ENCODE data around the gene ABCA4.
"Not testable (repeated sequence)": the region's sequence is repeated elsewhere in the genome, so short reads cannot be mapped to it uniquely, and the experiment has no call there.

The ABCA4 gene

GRCh38 chr1:94120991-94121390 is at the start of gene ABCA4:
TSS of gene ABCA4 (minus strand) at chr1:94121148. CDS start at chr1:94121045, 103 bp downstream.
- H3K4me1 Mint-ChIP-seq, result no peaks in the 10 kb centered on the region
- H3K36me3 Mint-ChIP-seq, result no peaks in the 10 kb centered on the region
- no peak within 1 kb of the TSS for H3K27ac Mint-ChIP-seq

GRCh38 chr1:94169126-94169525 is 48.2 kb upstream of the ABCA4 start:
- H3K36me3 Mint-ChIP-seq, result no peaks in the 10 kb centered on the region
- H3K27me3 Mint-ChIP-seq, result peaks cover 9% of the 10 kb centered on the region
- H3K27ac Mint-ChIP-seq, result no peak overlapping the region
- no peak overlapping the region for H3K4me3 Mint-ChIP-seq
- no peaks in the 10 kb centered on the region for H3K4me1 Mint-ChIP-seq
- H3K9me3 Mint-ChIP-seq, result no peaks in the 10 kb centered on the region

More at GRCh38 chr1:94120991-94121390, at the start of gene ABCA4:
- Mint-ChIP-seq H3K27me3 (peaks cover 2% of the 10 kb centered on the region), H3K4me3 (no peak within 1 kb of the TSS), H3K9me3 (no peaks in the 10 kb centered on the region)

- H3K4me3 Mint-ChIP-seq, result no peak overlapping the region
- peaks cover 10% of the 10 kb centered on the region for H3K27me3 Mint-ChIP-seq
- H3K4me1 Mint-ChIP-seq, result no peaks in the 10 kb centered on the region
- H3K9me3 Mint-ChIP-seq, result no peaks in the 10 kb centered on the region
- no peaks in the 10 kb centered on the region for H3K36me3 Mint-ChIP-seq
- no peak overlapping the region for H3K27ac Mint-ChIP-seq
These were observed 44.9 kb upstream of the ABCA4 start for GRCh38 chr1:94165843-94166242.

GRCh38 chr1:94164885-94165284 is 43.9 kb upstream of the ABCA4 start:
- H3K4me3 Mint-ChIP-seq, H3K4me1 Mint-ChIP-seq, H3K9me3 Mint-ChIP-seq, H3K27ac Mint-ChIP-seq, H3K27me3 Mint-ChIP-seq, H3K36me3 Mint-ChIP-seq: not testable (repeated sequence)

- not testable (repeated sequence) for H3K27ac Mint-ChIP-seq, H3K36me3 Mint-ChIP-seq
These were observed 43.2 kb upstream of the ABCA4 start for GRCh38 chr1:94164121-94164520.

GRCh38 chr1:94163249-94163648 is 42.3 kb upstream of the ABCA4 start:
- not testable (repeated sequence) for H3K4me3 Mint-ChIP-seq, H3K9me3 Mint-ChIP-seq, H3K27me3 Mint-ChIP-seq, H3K36me3 Mint-ChIP-seq, H3K4me1 Mint-ChIP-seq, H3K27ac Mint-ChIP-seq

More at GRCh38 chr1:94164121-94164520, 43.2 kb upstream of the ABCA4 start:
- H3K9me3 Mint-ChIP-seq, H3K4me3 Mint-ChIP-seq, H3K27me3 Mint-ChIP-seq, H3K4me1 Mint-ChIP-seq: not testable (repeated sequence)

- peaks cover 6% of the 10 kb centered on the region for H3K27me3 Mint-ChIP-seq
- H3K9me3 Mint-ChIP-seq, result peaks cover 5% of the 10 kb centered on the region
- no peak overlapping the region for H3K4me3 Mint-ChIP-seq
- H3K27ac Mint-ChIP-seq, result no peak overlapping the region
- H3K4me1 Mint-ChIP-seq, result no peaks in the 10 kb centered on the region
- H3K36me3 Mint-ChIP-seq, result no peaks in the 10 kb centered on the region
These were observed 39.9 kb upstream of the ABCA4 start for GRCh38 chr1:94160811-94161210.

- H3K9me3 Mint-ChIP-seq, result peaks cover 5% of the 10 kb centered on the region
- no peaks in the 10 kb centered on the region for H3K36me3 Mint-ChIP-seq
- H3K27ac Mint-ChIP-seq, result no peak overlapping the region
- peaks cover 3% of the 10 kb centered on the region for H3K27me3 Mint-ChIP-seq
- H3K4me1 Mint-ChIP-seq, result no peaks in the 10 kb centered on the region
- H3K4me3 Mint-ChIP-seq, result no peak overlapping the region
These were observed 35.2 kb upstream of the ABCA4 start for GRCh38 chr1:94156096-94156625.

- Mint-ChIP-seq H3K4me1 (no peaks in the 10 kb centered on the region), H3K4me3 (no peak overlapping the region), H3K36me3 (no peaks in the 10 kb centered on the region), H3K27ac (no peak overlapping the region), H3K9me3 (peaks cover 5% of the 10 kb centered on the region), H3K27me3 (peaks cover 2% of the 10 kb centered on the region)
These were observed 34.0 kb upstream of the ABCA4 start for GRCh38 chr1:94154989-94155388.

GRCh38 chr1:94153133-94153532 is 32.2 kb upstream of the ABCA4 start:
- H3K9me3 Mint-ChIP-seq, result no peaks in the 10 kb centered on the region
- no peaks in the 10 kb centered on the region for H3K4me1 Mint-ChIP-seq
- H3K27ac Mint-ChIP-seq, result no peak overlapping the region

GRCh38 chr1:94149166-94149565 is 28.2 kb upstream of the ABCA4 start:
- not testable (repeated sequence) for H3K9me3 Mint-ChIP-seq, H3K27ac Mint-ChIP-seq, H3K4me1 Mint-ChIP-seq, H3K4me3 Mint-ChIP-seq, H3K27me3 Mint-ChIP-seq, H3K36me3 Mint-ChIP-seq

More at GRCh38 chr1:94153133-94153532, 32.2 kb upstream of the ABCA4 start:
- no peak overlapping the region for H3K4me3 Mint-ChIP-seq
- no peaks in the 10 kb centered on the region for H3K36me3 Mint-ChIP-seq
- peaks cover 2% of the 10 kb centered on the region for H3K27me3 Mint-ChIP-seq

- no peak overlapping the region for H3K4me3 Mint-ChIP-seq
These were observed 25.3 kb upstream of the ABCA4 start for GRCh38 chr1:94146273-94146672.

GRCh38 chr1:94144836-94145235 is 23.9 kb upstream of the ABCA4 start:
- no peaks in the 10 kb centered on the region for H3K4me1 Mint-ChIP-seq
- no peaks in the 10 kb centered on the region for H3K9me3 Mint-ChIP-seq
- no peak overlapping the region for H3K4me3 Mint-ChIP-seq
- H3K36me3 Mint-ChIP-seq, result no peaks in the 10 kb centered on the region
- no peak overlapping the region for H3K27ac Mint-ChIP-seq
- H3K27me3 Mint-ChIP-seq, result peaks cover 1% of the 10 kb centered on the region

More at GRCh38 chr1:94146273-94146672, 25.3 kb upstream of the ABCA4 start:
- H3K9me3 Mint-ChIP-seq, result no peaks in the 10 kb centered on the region
- H3K4me1 Mint-ChIP-seq, result no peaks in the 10 kb centered on the region
- H3K27me3 Mint-ChIP-seq, result peaks cover 1% of the 10 kb centered on the region
- H3K36me3 Mint-ChIP-seq, result no peaks in the 10 kb centered on the region
- H3K27ac Mint-ChIP-seq, result no peak overlapping the region

- H3K27ac Mint-ChIP-seq, result no peak overlapping the region
- H3K9me3 Mint-ChIP-seq, result no peaks in the 10 kb centered on the region
These were observed 22.8 kb upstream of the ABCA4 start for GRCh38 chr1:94143809-94144176.

GRCh38 chr1:94143173-94143808 is 22.3 kb upstream of the ABCA4 start:
- Mint-ChIP-seq H3K9me3 (no peaks in the 10 kb centered on the region), H3K36me3 (no peaks in the 10 kb centered on the region), H3K4me1 (no peaks in the 10 kb centered on the region), H3K27ac (no peak overlapping the region), H3K4me3 (no peak overlapping the region), H3K27me3 (peaks cover 1% of the 10 kb centered on the region)

More at GRCh38 chr1:94143809-94144176, 22.8 kb upstream of the ABCA4 start:
- H3K27me3 Mint-ChIP-seq, result peaks cover 1% of the 10 kb centered on the region
- H3K36me3 Mint-ChIP-seq, result no peaks in the 10 kb centered on the region
- no peaks in the 10 kb centered on the region for H3K4me1 Mint-ChIP-seq
- H3K4me3 Mint-ChIP-seq, result no peak overlapping the region

- Mint-ChIP-seq H3K4me1 (no peaks in the 10 kb centered on the region), H3K27me3 (peaks cover 1% of the 10 kb centered on the region), H3K4me3 (no peak overlapping the region), H3K27ac (no peak overlapping the region), H3K36me3 (no peaks in the 10 kb centered on the region), H3K9me3 (no peaks in the 10 kb centered on the region)
These were observed 21.6 kb upstream of the ABCA4 start for GRCh38 chr1:94142583-94142982.

- Mint-ChIP-seq H3K27me3 (no peaks in the 10 kb centered on the region), H3K36me3 (no peaks in the 10 kb centered on the region), H3K27ac (no peak overlapping the region), H3K9me3 (no peaks in the 10 kb centered on the region), H3K4me1 (no peaks in the 10 kb centered on the region), H3K4me3 (no peak overlapping the region)
These were observed 21.1 kb upstream of the ABCA4 start for GRCh38 chr1:94142022-94142421.

Measured in activated naive CD4-positive, alpha-beta T cell treated with anti-CD3 and anti-CD28 coated beads, Interleukin-2, amount 50 U/mL, for 24 hours (primary cell).